Measurements from ENCODE around the gene TOGARAM2.
A peak's percentile ranks its signal among the peaks of the same experiment; 100 is the strongest.

The TOGARAM2 gene

DNA sequence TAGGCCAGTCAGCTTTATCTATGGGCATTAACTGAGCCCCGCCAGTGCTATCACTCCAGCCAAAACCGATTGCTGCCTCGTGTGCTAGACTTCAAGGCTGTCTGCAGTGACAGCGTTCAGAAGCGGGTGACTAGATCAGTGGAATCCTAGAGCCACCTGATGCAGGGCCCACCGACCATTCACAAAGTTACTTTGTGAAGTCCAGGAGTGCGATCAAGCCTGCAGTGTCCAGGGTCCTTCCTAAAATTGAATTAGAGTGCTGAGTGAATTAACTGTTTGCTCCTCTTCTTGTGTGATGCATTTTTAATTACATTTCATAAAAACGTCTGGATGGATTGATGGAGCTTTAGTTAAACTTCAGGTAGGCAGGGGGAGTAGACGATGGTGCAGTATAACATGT, 79.3 kb downstream of the TOGARAM2 start:
- no peak overlapping the region for H3K27ac ChIP-seq (ENCODE audit: low read length)
- no peak overlapping the region for H3K4me3 ChIP-seq (ENCODE audit: low read depth in 1 of 2, low read length in 2 of 2)
- H3K27me3 ChIP-seq (ENCODE audit: low read depth, low read length) = no peaks in the 10 kb centered on the region
- H3K4me1 ChIP-seq (ENCODE audit: control insufficient read depth in 1 of 2, insufficient read depth in 2 of 2, low read length in 2 of 2) = peaks cover 3 to 11% of the 10 kb centered on the region in 2 donors
- no peaks in the 10 kb centered on the region for H3K9me3 ChIP-seq (ENCODE audit: control insufficient read depth in 1 of 2, low read length in 2 of 2)
- no peaks in the 10 kb centered on the region for H3K36me3 ChIP-seq (ENCODE audit: control insufficient read depth in 1 of 2, insufficient read depth in 2 of 2, low read length in 2 of 2)

DNA sequence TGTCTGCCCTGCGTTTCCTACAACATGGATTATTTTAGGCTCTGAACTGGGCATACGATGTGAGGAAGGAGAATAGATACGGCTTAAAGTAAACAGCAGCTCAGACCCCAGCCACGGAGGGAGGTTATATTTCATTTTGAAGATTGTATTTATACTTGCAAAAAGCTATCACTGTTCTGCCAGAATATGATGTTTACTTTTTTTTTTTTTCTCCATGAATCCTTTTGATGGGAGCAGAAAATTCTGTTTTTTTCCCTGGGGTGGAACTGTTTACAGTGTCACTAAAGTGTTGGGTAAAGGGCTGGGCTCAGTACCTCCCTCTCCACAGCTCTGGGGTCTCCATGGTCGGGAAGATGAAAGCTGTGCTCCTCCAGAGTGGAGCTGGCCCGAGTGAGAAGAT, 80.1 kb downstream of the TOGARAM2 start:
- Histone ChIP-seq H3K36me3 (ENCODE audit: control insufficient read depth in 1 of 2, insufficient read depth in 2 of 2, low read length in 2 of 2) (no peaks in the 10 kb centered on the region), H3K27ac (ENCODE audit: low read length) (no peak overlapping the region), H3K9me3 (ENCODE audit: control insufficient read depth in 1 of 2, low read length in 2 of 2) (no peaks in the 10 kb centered on the region), H3K27me3 (ENCODE audit: low read depth, low read length) (no peaks in the 10 kb centered on the region), H3K4me1 (ENCODE audit: control insufficient read depth in 1 of 2, insufficient read depth in 2 of 2, low read length in 2 of 2) (peaks cover 3 to 11% of the 10 kb centered on the region in 2 donors), H3K4me3 (ENCODE audit: low read depth in 1 of 2, low read length in 2 of 2) (no peak overlapping the region)

DNA sequence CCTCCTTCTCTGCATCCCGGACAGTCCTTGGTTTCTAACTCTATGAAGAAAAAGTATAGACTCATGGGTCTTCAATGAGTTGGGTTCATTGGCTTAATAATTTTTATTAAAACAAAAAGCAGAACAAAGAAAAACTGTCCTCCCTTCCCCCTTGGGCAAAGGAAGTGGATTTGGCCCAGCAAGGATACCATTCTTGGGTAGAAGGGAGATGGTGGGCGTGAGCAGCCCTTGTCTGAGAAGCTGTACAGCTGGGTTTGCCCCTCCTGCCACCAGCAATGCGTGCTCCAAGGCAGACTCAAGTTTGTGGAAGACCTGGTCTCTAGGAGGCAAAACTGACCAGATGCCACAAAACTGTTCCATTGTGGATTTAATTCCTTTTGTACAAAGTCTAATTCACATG, 80.5 kb downstream of the TOGARAM2 start:
- H3K27ac ChIP-seq (ENCODE audit: low read length) = no peak overlapping the region

DNA sequence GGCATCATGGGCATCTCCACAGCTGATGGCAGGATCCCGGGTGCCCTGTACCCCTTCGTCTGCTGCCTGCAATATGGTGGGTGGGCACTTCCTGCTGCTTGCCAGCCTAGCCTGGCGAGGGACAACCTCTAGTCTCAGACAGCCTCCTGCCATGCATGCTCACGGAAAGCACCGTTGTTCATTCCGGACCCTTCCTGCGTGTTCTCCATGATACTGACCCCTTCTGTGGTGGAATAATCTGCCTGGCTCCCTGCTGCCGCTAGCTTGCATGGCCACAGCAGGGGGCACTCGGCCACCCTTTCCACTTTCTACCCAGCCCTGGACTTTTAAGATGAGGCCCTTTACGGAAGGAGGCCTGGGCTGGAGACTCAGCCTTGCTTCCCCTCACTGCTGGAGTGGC, 81.3 kb downstream of the TOGARAM2 start:
- peaks cover 3 to 11% of the 10 kb centered on the region in 2 donors for H3K4me1 ChIP-seq (ENCODE audit: control insufficient read depth in 1 of 2, insufficient read depth in 2 of 2, low read length in 2 of 2)
- no peaks in the 10 kb centered on the region for H3K36me3 ChIP-seq (ENCODE audit: control insufficient read depth in 1 of 2, insufficient read depth in 2 of 2, low read length in 2 of 2)
- no peak overlapping the region for H3K4me3 ChIP-seq (ENCODE audit: low read depth in 1 of 2, low read length in 2 of 2)
- no peaks in the 10 kb centered on the region for H3K27me3 ChIP-seq (ENCODE audit: low read depth, low read length)
- no peaks in the 10 kb centered on the region for H3K9me3 ChIP-seq (ENCODE audit: control insufficient read depth in 1 of 2, low read length in 2 of 2)
- no peak overlapping the region for H3K27ac ChIP-seq (ENCODE audit: low read length)

More for the DNA sequence above, 80.5 kb downstream of the TOGARAM2 start:
- peaks cover 3 to 11% of the 10 kb centered on the region in 2 donors for H3K4me1 ChIP-seq (ENCODE audit: control insufficient read depth in 1 of 2, insufficient read depth in 2 of 2, low read length in 2 of 2)
- no peaks in the 10 kb centered on the region for H3K27me3 ChIP-seq (ENCODE audit: low read depth, low read length)
- no peaks in the 10 kb centered on the region for H3K36me3 ChIP-seq (ENCODE audit: control insufficient read depth in 1 of 2, insufficient read depth in 2 of 2, low read length in 2 of 2)
- no peak overlapping the region for H3K4me3 ChIP-seq (ENCODE audit: low read depth in 1 of 2, low read length in 2 of 2)
- H3K9me3 ChIP-seq (ENCODE audit: control insufficient read depth in 1 of 2, low read length in 2 of 2) = no peaks in the 10 kb centered on the region

DNA sequence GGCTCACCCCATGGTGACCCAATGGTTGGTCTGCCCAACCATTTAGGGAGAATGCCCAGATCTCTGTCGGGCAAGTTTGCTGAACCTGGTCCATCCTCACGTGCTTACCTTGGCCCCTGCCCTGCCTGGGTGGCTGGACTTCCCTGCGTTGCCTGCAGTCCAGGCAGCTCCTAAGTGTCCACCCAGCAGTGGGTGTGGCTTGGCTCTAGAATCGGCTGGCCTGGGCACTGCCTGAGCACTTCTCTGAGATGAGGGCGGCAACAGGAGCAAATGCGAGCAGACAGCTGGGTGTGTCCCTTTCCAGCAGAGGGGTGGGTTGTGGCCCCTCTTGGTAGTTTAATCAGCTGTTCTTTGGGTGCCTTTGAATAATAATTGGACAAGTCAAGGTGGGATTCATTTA, 82.0 kb downstream of the TOGARAM2 start:
- Histone ChIP-seq H3K4me1 (ENCODE audit: control insufficient read depth in 1 of 2, insufficient read depth in 2 of 2, low read length in 2 of 2) (peaks cover 3 to 11% of the 10 kb centered on the region in 2 donors), H3K4me3 (ENCODE audit: low read depth in 1 of 2, low read length in 2 of 2) (peak overlapping the region in 1 of 2 donors; percentile 32), H3K27ac (ENCODE audit: low read length) (no peak overlapping the region), H3K9me3 (ENCODE audit: control insufficient read depth in 1 of 2, low read length in 2 of 2) (no peaks in the 10 kb centered on the region), H3K27me3 (ENCODE audit: low read depth, low read length) (no peaks in the 10 kb centered on the region), H3K36me3 (ENCODE audit: control insufficient read depth in 1 of 2, insufficient read depth in 2 of 2, low read length in 2 of 2) (no peaks in the 10 kb centered on the region)

DNA sequence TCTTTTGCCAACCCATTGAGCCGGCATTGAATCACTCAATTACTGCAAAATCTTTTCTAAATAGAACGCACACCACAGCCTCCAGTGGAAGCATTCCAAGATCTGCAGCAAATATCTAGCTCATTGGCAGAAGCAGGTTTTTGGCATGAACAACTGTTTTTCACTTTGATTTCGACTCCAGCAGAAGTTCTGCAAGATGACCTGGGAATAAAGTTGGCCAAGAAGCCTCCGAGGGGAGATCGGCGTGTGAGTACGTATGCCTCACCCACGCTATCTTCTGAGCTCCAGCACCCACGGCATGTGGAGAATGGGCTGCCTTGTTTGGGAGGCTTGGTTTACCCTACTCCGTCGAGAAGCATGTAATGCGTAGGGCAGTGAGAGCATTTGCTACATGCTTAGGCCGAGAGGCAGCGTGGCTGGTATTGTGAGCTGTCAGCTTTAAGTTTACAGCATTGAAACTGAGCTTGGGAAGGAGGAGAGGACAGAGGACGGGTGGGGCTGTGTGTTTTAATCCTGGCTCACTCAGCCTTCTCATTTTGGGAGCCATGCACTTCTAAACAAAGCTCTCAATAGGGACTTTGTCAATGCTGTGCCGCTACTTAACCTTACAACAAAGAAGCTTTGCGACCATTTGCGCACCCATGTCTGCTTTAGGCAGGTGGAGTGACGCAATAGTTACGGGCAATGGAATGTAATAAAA, 82.7 kb downstream of the TOGARAM2 start:
- H3K27me3 ChIP-seq (ENCODE audit: low read depth, low read length) = no peaks in the 10 kb centered on the region
- H3K9me3 ChIP-seq (ENCODE audit: control insufficient read depth in 1 of 2, low read length in 2 of 2) = no peaks in the 10 kb centered on the region
- no peaks in the 10 kb centered on the region for H3K36me3 ChIP-seq (ENCODE audit: control insufficient read depth in 1 of 2, insufficient read depth in 2 of 2, low read length in 2 of 2)
- peak overlapping the region; percentile 5 for H3K27ac ChIP-seq (ENCODE audit: low read length)
- H3K4me3 ChIP-seq (ENCODE audit: low read depth in 1 of 2, low read length in 2 of 2) = peak overlapping the region; percentile 28 to 32
- H3K4me1 ChIP-seq (ENCODE audit: control insufficient read depth in 1 of 2, insufficient read depth in 2 of 2, low read length in 2 of 2) = peaks cover 3 to 11% of the 10 kb centered on the region in 2 donors

DNA sequence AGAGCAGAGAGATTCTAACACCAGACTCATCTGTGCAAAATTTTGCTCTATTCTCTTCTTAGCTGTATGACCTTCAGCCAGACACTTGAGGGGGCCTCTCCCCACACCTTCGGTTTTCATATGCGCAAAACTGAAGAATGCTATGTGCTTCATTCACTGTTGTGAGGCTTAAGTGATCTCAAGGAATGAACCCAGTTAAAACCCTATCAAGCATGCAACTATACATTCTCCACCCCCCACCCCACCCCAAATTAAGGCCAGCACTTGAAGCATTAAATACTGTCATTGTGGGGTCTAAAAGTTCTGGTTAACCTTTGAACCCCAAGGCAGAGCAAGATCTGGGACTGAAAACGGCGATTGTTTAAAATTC, 83.2 kb downstream of the TOGARAM2 start:
- H3K27ac ChIP-seq (ENCODE audit: low read length) = no peak overlapping the region
- no peaks in the 10 kb centered on the region for H3K36me3 ChIP-seq (ENCODE audit: control insufficient read depth in 1 of 2, insufficient read depth in 2 of 2, low read length in 2 of 2)
- no peak overlapping the region for H3K4me3 ChIP-seq (ENCODE audit: low read depth in 1 of 2, low read length in 2 of 2)
- H3K9me3 ChIP-seq (ENCODE audit: control insufficient read depth in 1 of 2, low read length in 2 of 2) = no peaks in the 10 kb centered on the region
- H3K4me1 ChIP-seq (ENCODE audit: control insufficient read depth in 1 of 2, insufficient read depth in 2 of 2, low read length in 2 of 2) = peaks cover 3 to 11% of the 10 kb centered on the region in 2 donors
- H3K27me3 ChIP-seq (ENCODE audit: low read depth, low read length) = no peaks in the 10 kb centered on the region

DNA sequence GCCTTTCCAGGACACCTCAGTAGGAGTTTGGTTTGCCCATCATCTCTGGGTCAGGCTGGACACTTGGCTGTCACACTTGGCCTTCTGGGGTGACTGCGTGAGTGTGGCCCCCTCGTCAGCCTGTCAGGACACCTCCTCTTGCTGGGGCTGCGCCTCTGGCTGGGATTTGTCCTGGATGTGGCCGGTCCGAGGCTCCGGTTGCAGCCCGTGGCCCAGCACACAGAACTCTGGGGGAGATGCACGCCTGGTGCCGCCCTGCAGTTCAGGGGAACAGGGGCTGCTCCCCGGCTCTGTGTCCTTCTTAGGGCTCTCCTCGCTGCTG, 83.6 kb downstream of the TOGARAM2 start:
- Histone ChIP-seq H3K4me1 (ENCODE audit: control insufficient read depth in 1 of 2, insufficient read depth in 2 of 2, low read length in 2 of 2) (peaks cover 3 to 11% of the 10 kb centered on the region in 2 donors), H3K36me3 (ENCODE audit: control insufficient read depth in 1 of 2, insufficient read depth in 2 of 2, low read length in 2 of 2) (no peaks in the 10 kb centered on the region), H3K4me3 (ENCODE audit: low read depth in 1 of 2, low read length in 2 of 2) (no peak overlapping the region), H3K27ac (ENCODE audit: low read length) (no peak overlapping the region), H3K27me3 (ENCODE audit: low read depth, low read length) (no peaks in the 10 kb centered on the region), H3K9me3 (ENCODE audit: control insufficient read depth in 1 of 2, low read length in 2 of 2) (no peaks in the 10 kb centered on the region)

DNA sequence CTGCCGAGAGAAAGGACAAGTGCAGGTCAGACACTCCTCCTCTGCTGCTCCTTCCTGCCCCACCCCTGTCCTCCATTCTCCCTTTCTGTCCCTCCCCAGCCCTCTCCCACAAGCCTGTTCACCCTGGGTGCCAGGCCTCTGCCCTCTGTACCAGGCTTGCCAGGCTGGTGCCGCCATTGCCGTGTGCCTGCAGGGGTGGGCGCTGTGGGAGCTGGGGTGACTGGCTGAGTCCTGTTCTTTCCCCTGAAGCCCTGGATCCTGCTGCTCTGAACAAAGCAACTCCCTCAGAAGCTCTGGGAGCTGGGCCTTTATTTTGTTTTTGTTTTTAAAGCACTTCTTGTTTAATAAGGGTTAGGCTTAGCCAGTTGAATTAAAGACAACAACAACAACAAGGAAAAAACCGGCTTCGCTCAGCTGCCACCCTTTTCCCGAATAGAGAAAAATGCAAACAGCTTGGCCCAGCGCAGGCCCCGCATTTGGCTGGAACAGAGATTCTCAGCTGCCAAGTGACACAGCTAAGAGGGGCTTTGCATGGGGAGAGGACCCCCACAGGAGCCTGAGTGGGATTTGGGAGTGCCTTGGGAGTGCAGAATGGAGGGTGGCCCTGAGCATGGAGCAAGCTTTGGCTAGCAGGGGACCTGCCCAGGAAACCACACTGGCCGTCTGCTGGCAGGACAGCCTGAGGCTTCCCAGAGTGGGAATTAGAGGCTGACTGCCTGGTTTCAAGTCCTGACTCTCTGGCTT, 84.1 kb downstream of the TOGARAM2 start:
- H3K27me3 ChIP-seq (ENCODE audit: low read depth, low read length) = no peaks in the 10 kb centered on the region
- H3K36me3 ChIP-seq (ENCODE audit: control insufficient read depth in 1 of 2, insufficient read depth in 2 of 2, low read length in 2 of 2) = no peaks in the 10 kb centered on the region
- H3K4me3 ChIP-seq (ENCODE audit: low read depth in 1 of 2, low read length in 2 of 2) = no peak overlapping the region
- H3K9me3 ChIP-seq (ENCODE audit: control insufficient read depth in 1 of 2, low read length in 2 of 2) = no peaks in the 10 kb centered on the region
- peaks cover 3 to 11% of the 10 kb centered on the region in 2 donors for H3K4me1 ChIP-seq (ENCODE audit: control insufficient read depth in 1 of 2, insufficient read depth in 2 of 2, low read length in 2 of 2)
- no peak overlapping the region for H3K27ac ChIP-seq (ENCODE audit: low read length)

DNA sequence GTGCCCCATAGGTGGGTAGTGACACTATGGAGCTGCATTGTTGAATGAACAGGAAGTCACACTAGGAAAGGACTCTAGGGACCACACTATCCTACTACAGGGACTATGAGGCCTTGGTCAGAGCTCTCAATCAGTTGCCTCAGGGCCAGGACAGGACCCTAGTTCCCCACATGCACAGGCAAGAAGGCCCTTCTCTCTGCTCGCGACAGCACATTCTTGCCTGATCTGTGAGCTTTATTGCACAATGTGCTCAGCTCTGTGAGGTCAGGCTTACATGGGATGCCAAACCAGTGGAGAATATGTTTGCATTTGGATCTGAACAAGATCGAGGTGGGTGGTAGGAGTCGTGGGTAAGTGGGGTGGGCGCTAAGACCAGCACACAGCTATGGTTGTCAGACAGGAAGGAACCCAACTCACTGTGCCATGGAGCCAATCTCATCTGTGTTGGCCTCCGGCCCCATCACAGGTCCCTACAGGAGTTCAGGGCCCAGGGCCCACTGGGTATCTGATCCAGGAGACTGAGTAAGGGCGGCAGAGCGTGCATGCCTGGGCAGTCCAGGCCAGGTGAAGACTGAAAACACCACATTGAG, 85.3 kb downstream of the TOGARAM2 start:
- no peak overlapping the region for H3K4me3 ChIP-seq (ENCODE audit: low read depth in 1 of 2, low read length in 2 of 2)
- H3K27me3 ChIP-seq (ENCODE audit: low read depth, low read length) = no peaks in the 10 kb centered on the region
- H3K36me3 ChIP-seq (ENCODE audit: control insufficient read depth in 1 of 2, insufficient read depth in 2 of 2, low read length in 2 of 2) = no peaks in the 10 kb centered on the region
- no peaks in the 10 kb centered on the region for H3K9me3 ChIP-seq (ENCODE audit: control insufficient read depth in 1 of 2, low read length in 2 of 2)
- H3K4me1 ChIP-seq (ENCODE audit: control insufficient read depth in 1 of 2, insufficient read depth in 2 of 2, low read length in 2 of 2) = peaks cover 3 to 11% of the 10 kb centered on the region in 2 donors
- no peak overlapping the region for H3K27ac ChIP-seq (ENCODE audit: low read length)

DNA sequence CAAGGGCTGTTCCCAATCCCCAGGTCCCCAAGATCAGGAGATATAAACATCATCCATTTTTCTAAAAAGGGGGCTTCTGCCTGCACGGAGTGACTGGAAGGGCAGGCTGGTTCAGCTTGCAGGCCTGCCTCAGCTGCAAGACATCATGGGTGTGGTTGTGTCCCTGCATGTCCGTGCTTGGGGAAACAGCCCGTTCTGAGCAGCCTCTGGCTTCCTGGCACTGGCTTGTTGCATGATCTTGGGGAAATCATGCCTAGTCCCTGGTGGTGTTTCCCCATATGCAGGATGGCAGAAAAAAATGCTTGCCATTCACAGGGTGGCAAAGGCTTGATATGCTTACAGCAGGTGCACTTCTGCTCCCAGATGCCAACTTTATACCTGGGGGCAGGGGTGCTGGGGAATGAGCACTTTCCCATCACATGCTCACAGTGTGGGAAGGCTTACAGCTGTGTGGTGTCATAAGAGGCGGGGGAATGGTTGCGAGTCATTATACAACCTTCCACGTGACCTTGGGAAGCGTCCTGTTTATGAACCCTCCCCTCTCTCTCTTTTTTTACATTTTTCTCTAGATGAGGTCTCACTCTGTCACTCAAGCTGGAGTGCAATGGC, 86.0 kb downstream of the TOGARAM2 start:
- no peaks in the 10 kb centered on the region for H3K9me3 ChIP-seq (ENCODE audit: control insufficient read depth in 1 of 2, low read length in 2 of 2)
- H3K36me3 ChIP-seq (ENCODE audit: control insufficient read depth in 1 of 2, insufficient read depth in 2 of 2, low read length in 2 of 2) = no peaks in the 10 kb centered on the region
- no peaks in the 10 kb centered on the region for H3K27me3 ChIP-seq (ENCODE audit: low read depth, low read length)
- H3K4me3 ChIP-seq (ENCODE audit: low read depth in 1 of 2, low read length in 2 of 2) = no peak overlapping the region
- H3K27ac ChIP-seq (ENCODE audit: low read length) = no peak overlapping the region
- peaks cover 3 to 11% of the 10 kb centered on the region in 2 donors for H3K4me1 ChIP-seq (ENCODE audit: control insufficient read depth in 1 of 2, insufficient read depth in 2 of 2, low read length in 2 of 2)
